GM18508 (cell line): Measurements from ENCODE around the gene PRSS36.
"Not testable (repeated sequence)": the region's sequence is repeated elsewhere in the genome, so short reads cannot be mapped to it uniquely, and the experiment has no call there.

ENCODE experiments used
- ATAC-seq: cut with Tn5 transposase; IDR thresholded peaks from one replicate; pipeline ENCODE4 v1.9.1; 2021; ENCODE audit warnings: moderate number of reproducible peaks; ENCODE audit not compliant: insufficient read depth, unreplicated experiment

The PRSS36 gene

GRCh38 chr16:31149894-31150890, at the start of gene PRSS36:
TSS of gene PRSS36 (minus strand) at chr16:31150066. CDS start at chr16:31150035, 31 bp downstream.
- no peak for ATAC-seq

GRCh38 chr16:31199430-31200041, 49.7 kb upstream of the PRSS36 start:
- no peak for ATAC-seq

- no peak for ATAC-seq
Observed at GRCh38 chr16:31198207-31198882, 48.5 kb upstream of the PRSS36 start.

GRCh38 chr16:31196324-31197088, 46.6 kb upstream of the PRSS36 start:
- ATAC-seq = no peak

- ATAC-seq = not testable (repeated sequence)
Observed at GRCh38 chr16:31195861-31196260, 46.0 kb upstream of the PRSS36 start.

GRCh38 chr16:31194898-31195297, 45.0 kb upstream of the PRSS36 start:
- ATAC-seq = no peak

- no peak for ATAC-seq
Observed at GRCh38 chr16:31193874-31194273, 44.0 kb upstream of the PRSS36 start.

GRCh38 chr16:31192856-31193642, 43.2 kb upstream of the PRSS36 start:
- ATAC-seq = no peak

- no peak for ATAC-seq
Observed at GRCh38 chr16:31191697-31192428, 42.0 kb upstream of the PRSS36 start.

GRCh38 chr16:31190818-31191444, 41.1 kb upstream of the PRSS36 start:
- ATAC-seq = no peak

- no peak for ATAC-seq
Observed at GRCh38 chr16:31190061-31190460, 40.2 kb upstream of the PRSS36 start.

- ATAC-seq = no peak
Observed at GRCh38 chr16:31189412-31189778, 39.5 kb upstream of the PRSS36 start.

GRCh38 chr16:31188450-31189411, 38.9 kb upstream of the PRSS36 start:
- ATAC-seq = no peak

GRCh38 chr16:31187808-31188189, 37.9 kb upstream of the PRSS36 start:
- ATAC-seq = no peak

GRCh38 chr16:31186930-31187807, 37.3 kb upstream of the PRSS36 start:
- ATAC-seq = no peak

- no peak for ATAC-seq
Observed at GRCh38 chr16:31186176-31186575, 36.3 kb upstream of the PRSS36 start.
